Measurements from ENCODE around the gene ZNF684.
"Not testable (repeated sequence)": the region's sequence is repeated elsewhere in the genome, so short reads cannot be mapped to it uniquely, and the experiment has no call there.

Gene ZNF684

DNA sequence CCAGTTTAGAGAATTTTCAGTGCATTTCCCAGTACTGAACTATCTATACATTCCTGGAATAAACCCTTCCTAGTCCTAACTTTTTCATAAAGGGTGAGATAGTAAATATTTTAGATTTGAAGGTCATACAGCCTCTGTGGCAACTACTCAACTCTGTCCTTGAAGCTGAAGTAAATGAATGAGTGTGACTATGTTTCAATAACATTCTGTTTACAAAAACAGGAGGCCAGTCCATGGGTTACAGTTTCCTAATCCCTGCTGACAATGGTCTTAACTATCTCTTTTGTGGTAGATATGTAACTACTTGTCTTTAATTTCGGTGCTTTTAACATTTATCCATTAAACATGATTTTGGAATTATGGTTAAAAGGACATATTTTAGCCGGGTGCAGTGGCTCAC lies 4.3 kb downstream of the ZNF684 start:
- no peaks in the 10 kb centered on the region for H3K79me2 ChIP-seq
- H3K4me1 ChIP-seq: no peaks in the 10 kb centered on the region
- no peak overlapping the region for H3K9ac ChIP-seq
- H3K4me2 ChIP-seq (ENCODE audit: low read length): no peak overlapping the region
- no peaks in the 10 kb centered on the region for H3K27me3 ChIP-seq (ENCODE audit: control insufficient read depth, insufficient read depth, low read length)
- no peak overlapping the region for H3K4me3 ChIP-seq (ENCODE audit: low read depth, low read length)
- H2AFZ ChIP-seq: no peak overlapping the region
- TF ChIP-seq, protein P1, sequence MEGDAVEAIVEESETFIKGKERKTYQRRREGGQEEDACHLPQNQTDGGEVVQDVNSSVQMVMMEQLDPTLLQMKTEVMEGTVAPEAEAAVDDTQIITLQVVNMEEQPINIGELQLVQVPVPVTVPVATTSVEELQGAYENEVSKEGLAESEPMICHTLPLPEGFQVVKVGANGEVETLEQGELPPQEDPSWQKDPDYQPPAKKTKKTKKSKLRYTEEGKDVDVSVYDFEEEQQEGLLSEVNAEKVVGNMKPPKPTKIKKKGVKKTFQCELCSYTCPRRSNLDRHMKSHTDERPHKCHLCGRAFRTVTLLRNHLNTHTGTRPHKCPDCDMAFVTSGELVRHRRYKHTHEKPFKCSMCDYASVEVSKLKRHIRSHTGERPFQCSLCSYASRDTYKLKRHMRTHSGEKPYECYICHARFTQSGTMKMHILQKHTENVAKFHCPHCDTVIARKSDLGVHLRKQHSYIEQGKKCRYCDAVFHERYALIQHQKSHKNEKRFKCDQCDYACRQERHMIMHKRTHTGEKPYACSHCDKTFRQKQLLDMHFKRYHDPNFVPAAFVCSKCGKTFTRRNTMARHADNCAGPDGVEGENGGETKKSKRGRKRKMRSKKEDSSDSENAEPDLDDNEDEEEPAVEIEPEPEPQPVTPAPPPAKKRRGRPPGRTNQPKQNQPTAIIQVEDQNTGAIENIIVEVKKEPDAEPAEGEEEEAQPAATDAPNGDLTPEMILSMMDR (IDR thresholded peaks at IDR 0.05): no peak
- H3K36me3 ChIP-seq (ENCODE audit: control insufficient read depth, insufficient read depth, low read length): no peaks in the 10 kb centered on the region
- no peaks in the 10 kb centered on the region for H3K9me3 ChIP-seq (ENCODE audit: control insufficient read depth, low read length)
- no peak overlapping the region for H3K27ac ChIP-seq

GRCh38 chr1:40539338-40539737 lies 7.9 kb downstream of the ZNF684 start:
- no peaks in the 10 kb centered on the region for H3K27me3 ChIP-seq (ENCODE audit: control insufficient read depth, insufficient read depth, low read length)
- H3K9me3 ChIP-seq (ENCODE audit: control insufficient read depth, low read length): no peaks in the 10 kb centered on the region
- TF ChIP-seq, protein P1 (IDR thresholded peaks at IDR 0.05): no peak
- H3K27ac ChIP-seq: no peak overlapping the region
- H3K36me3 ChIP-seq (ENCODE audit: control insufficient read depth, insufficient read depth, low read length): no peaks in the 10 kb centered on the region
- no peaks in the 10 kb centered on the region for H3K79me2 ChIP-seq
- no peaks in the 10 kb centered on the region for H3K4me1 ChIP-seq
- H3K9ac ChIP-seq: no peak overlapping the region
- H3K4me3 ChIP-seq (ENCODE audit: low read depth, low read length): no peak overlapping the region
- H2AFZ ChIP-seq: no peak overlapping the region
- no peak overlapping the region for H3K4me2 ChIP-seq (ENCODE audit: low read length)

- no peak overlapping the region for H3K9ac ChIP-seq
- no peaks in the 10 kb centered on the region for H3K27me3 ChIP-seq (ENCODE audit: control insufficient read depth, insufficient read depth, low read length)
- TF ChIP-seq, protein P1 (IDR thresholded peaks at IDR 0.05): no peak
- no peaks in the 10 kb centered on the region for H3K4me1 ChIP-seq
- H2AFZ ChIP-seq: no peak overlapping the region
- H3K27ac ChIP-seq: no peak overlapping the region
- no peaks in the 10 kb centered on the region for H3K79me2 ChIP-seq
- no peak overlapping the region for H3K4me3 ChIP-seq (ENCODE audit: low read depth, low read length)
- no peaks in the 10 kb centered on the region for H3K36me3 ChIP-seq (ENCODE audit: control insufficient read depth, insufficient read depth, low read length)
- H3K4me2 ChIP-seq (ENCODE audit: low read length): no peak overlapping the region
- H3K9me3 ChIP-seq (ENCODE audit: control insufficient read depth, low read length): no peaks in the 10 kb centered on the region
Observed at GRCh38 chr1:40546957-40547356, 15.5 kb downstream of the ZNF684 start.

DNA sequence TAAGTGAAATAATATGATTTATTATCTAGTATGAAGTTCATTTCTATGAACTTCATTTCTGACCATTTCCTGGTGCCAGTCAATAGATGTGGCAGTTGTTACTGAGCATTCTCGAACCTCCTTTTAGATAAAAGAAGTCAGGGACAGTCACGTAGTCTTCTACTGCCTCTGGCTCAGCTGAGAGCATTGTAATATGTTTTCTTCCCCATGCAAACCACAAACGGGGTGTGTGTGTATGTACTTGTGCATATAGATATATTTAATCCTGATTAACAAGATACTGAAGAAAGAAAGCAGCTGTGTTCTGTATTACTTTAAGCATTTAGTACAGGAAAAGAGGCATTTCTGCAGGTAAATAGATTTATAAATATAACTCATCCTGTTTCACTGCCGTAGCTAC lies 21.6 kb downstream of the ZNF684 start:
- Histone ChIP-seq H3K79me2 (no peaks in the 10 kb centered on the region), H3K27ac (no peak overlapping the region), H3K9ac (no peak overlapping the region), H2AFZ (no peak overlapping the region), H3K9me3 (ENCODE audit: control insufficient read depth, low read length) (no peaks in the 10 kb centered on the region), H3K27me3 (ENCODE audit: control insufficient read depth, insufficient read depth, low read length) (no peaks in the 10 kb centered on the region), H3K4me1 (no peaks in the 10 kb centered on the region), H3K4me3 (ENCODE audit: low read depth, low read length) (no peak overlapping the region), H3K36me3 (ENCODE audit: control insufficient read depth, insufficient read depth, low read length) (no peaks in the 10 kb centered on the region), H3K4me2 (ENCODE audit: low read length) (no peak overlapping the region)
- TF ChIP-seq, protein P1 (IDR thresholded peaks at IDR 0.05): no peak

DNA sequence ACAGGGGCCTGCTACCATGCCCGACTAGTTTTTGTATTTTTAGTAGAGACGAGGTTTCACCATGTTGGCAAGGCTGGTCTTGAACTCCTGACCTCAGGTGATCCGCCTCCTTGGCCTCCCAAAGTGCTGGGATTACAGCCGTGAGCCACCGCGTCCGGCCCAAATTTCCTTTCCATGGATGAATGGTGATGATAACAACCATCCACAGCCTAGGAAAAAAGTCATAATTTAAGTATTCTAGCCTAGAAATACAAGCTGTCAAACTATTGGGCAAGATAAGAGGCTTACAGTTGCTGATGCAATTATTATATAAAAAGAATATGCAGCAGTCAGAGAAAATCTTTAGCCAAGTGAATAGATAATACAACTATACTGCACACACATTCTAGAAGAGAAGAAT lies 23.4 kb downstream of the ZNF684 start:
- H3K9me3 ChIP-seq (ENCODE audit: control insufficient read depth, low read length); H3K4me1 ChIP-seq; H3K79me2 ChIP-seq; H3K27ac ChIP-seq; H3K9ac ChIP-seq; H3K4me3 ChIP-seq (ENCODE audit: low read depth, low read length); H3K27me3 ChIP-seq (ENCODE audit: control insufficient read depth, insufficient read depth, low read length); H3K4me2 ChIP-seq (ENCODE audit: low read length); H2AFZ ChIP-seq; H3K36me3 ChIP-seq (ENCODE audit: control insufficient read depth, insufficient read depth, low read length): not testable (repeated sequence)

Data from parathyroid adenoma (tissue), 2 donors.